ENCODE data around the gene HEG1. TPM values are rescaled to one million over a fixed set of nuclear protein-coding genes. Genes with fewer than 3 reads are reported as not detected.
A peak's percentile ranks its signal among the peaks of the same experiment; 100 is the strongest.

The HEG1 gene
- total and polyA plus RNA-seq, 2 of the 13 experiments (the other 11 are each of a cell fraction or from before 2014, with no cell fraction given): 10.7 to 18.2 TPM

GRCh38 chr3:125062904-125063618, 7.3 kb upstream of the HEG1 start (continued):
- no peak for TF ChIP-seq ZBED4 (CRISPR knock-in tag; IDR thresholded peaks at IDR 0.05; ENCODE audit: borderline replicate concordance)
- TF ChIP-seq HDAC2 (CRISPR knock-in tag; IDR thresholded peaks at IDR 0.05): peak; percentile 94
- 0 out of 2 replicates have a peak, but pooled peaks have one; percentile 40 for TF ChIP-seq NCOA1 (CRISPR knock-in tag; IDR thresholded peaks at IDR 0.05)
- peak; percentile 87 to 91; a peak in 2 of 4 replicates for TF ChIP-seq EP300 (IDR thresholded peaks at IDR 0.05; ENCODE audit: low read depth in 2 of 2, low read length in 2 of 2)
- peak; percentile 96; the same call in 1 of the 2 replicates for TF ChIP-seq EP300 (CRISPR knock-in tag; IDR thresholded peaks at IDR 0.05; ENCODE audit: borderline replicate concordance)
- TF ChIP-seq ZNF574 (CRISPR knock-in tag; IDR thresholded peaks at IDR 0.05): peak; percentile 68
- TF ChIP-seq ZNF414 (CRISPR knock-in tag; IDR thresholded peaks at IDR 0.05): no peak
- peak; percentile 67 for TF ChIP-seq CBX5 (CRISPR knock-in tag; IDR thresholded peaks at IDR 0.05; ENCODE audit: borderline replicate concordance)
- peak; percentile 52; the same call in 1 of the 2 replicates for TF ChIP-seq SP5 (CRISPR knock-in tag; IDR thresholded peaks at IDR 0.05; ENCODE audit: borderline replicate concordance, low read depth)
- TF ChIP-seq NR2C2 (CRISPR knock-in tag; IDR thresholded peaks at IDR 0.05; ENCODE audit: borderline replicate concordance): peak; percentile 33; the same call in 1 of the 2 replicates
- peak; percentile 89 for TF ChIP-seq FOXO1 (CRISPR knock-in tag; IDR thresholded peaks at IDR 0.05)
- TF ChIP-seq ZBTB25 (CRISPR knock-in tag; IDR thresholded peaks at IDR 0.05): peak; percentile 65; the same call in 1 of the 2 replicates
- peak; percentile 85 for TF ChIP-seq KDM6A (CRISPR knock-in tag; IDR thresholded peaks at IDR 0.05; ENCODE audit: low read depth)
- TF ChIP-seq ZSCAN29 (CRISPR knock-in tag; conservative IDR thresholded peaks at IDR 0.05): peak; percentile 50; the same call in 1 of the 2 replicates
- TF ChIP-seq HIC2 (CRISPR knock-in tag; IDR thresholded peaks at IDR 0.05; ENCODE audit: low read depth): peak; percentile 70
- TF ChIP-seq MED1 (CRISPR knock-in tag; IDR thresholded peaks at IDR 0.05): peak; percentile 85

All from HepG2 (cell line).